HG02840 (cell line): ENCODE measurements around the gene PHF10.

Experiments
- ATAC-seq: cut with Tn5 transposase; IDR thresholded peaks from one replicate; pipeline ENCODE4 v1.9.1; 2021; ENCODE audit warnings: mild to moderate bottlenecking, moderate library complexity, moderate number of reproducible peaks; ENCODE audit not compliant: unreplicated experiment, low FRiP score

Gene PHF10

DNA sequence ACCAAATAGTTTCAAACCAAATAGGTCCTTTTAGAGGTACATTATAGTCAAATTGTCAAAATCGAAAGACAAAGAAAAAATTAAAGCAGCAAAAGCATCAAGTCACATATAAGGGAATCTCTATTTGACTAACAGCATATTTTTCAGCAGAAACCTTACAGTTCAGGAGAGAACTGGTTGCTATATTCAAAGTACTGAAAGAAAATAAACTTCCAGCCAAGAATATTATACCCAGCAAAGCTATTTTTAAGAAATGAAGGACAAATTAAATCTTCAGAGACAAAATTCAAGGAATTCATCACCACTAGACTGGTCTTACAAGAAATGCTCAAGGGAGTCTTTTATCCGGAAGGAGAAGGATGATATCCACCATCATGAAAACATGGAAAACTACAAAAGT lies 38.4 kb downstream of the PHF10 start:
- no peak for ATAC-seq

DNA sequence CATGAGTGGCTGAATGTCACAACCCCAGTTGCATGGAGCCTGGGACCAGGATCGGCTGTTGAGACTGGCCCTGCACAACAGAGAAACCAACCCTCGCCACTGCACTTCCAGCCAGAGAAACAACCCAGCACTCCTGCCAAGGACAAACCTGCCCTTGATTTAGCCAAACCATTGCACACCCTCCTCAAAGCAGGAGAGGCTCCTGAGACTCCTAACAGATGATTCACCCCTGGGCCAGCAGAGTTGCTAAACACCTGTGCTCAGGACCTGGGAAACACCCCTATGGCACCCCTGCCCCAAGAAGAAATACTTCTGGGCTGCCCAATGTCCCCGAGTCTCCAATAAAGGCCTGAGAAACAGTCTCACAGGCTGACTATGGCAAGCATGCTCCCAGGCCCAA lies 40.2 kb downstream of the PHF10 start:
- no peak for ATAC-seq

DNA sequence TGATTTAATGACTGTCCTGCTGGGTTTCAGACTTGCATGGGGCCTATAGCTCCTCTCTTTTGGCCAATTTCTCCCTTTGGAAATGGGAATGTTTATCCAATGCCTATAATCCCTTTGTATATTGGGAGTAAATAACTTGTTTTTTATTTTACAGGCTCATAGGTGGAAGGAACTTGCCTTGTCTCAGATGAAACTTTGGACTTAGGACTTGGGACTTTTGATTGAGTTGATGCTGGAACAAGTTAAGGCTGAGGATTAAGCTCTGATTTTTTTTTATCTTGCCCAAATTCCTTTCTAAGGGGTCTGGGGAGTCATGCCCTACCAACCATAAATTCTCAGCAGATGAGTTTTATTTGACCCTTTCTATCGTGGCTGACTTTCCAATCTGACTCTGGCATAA lies 46.0 kb downstream of the PHF10 start:
- ATAC-seq = no peak

DNA sequence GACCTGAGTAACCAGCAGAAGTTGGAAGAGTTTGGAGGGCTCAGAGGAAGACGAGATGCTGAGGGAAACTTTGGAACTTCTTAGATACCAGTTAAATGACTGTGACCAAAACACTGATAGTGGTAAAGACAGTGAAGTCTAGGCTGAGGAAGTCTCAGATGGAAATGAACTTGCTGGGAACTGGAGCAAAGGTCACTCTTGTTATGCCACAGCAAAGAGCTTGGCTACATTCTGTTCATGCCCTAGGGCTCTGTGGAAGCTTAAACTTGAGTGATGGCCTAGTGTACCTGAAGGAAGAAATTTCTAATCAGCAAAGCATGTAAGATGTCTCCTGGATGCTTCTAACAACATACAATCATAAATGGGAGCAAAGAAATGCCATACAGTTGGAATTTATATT lies 47.2 kb downstream of the PHF10 start:
- ATAC-seq = no peak

GRCh38 chr6:169675011-169675410 lies 49.3 kb downstream of the PHF10 start:
- no peak for ATAC-seq

DNA sequence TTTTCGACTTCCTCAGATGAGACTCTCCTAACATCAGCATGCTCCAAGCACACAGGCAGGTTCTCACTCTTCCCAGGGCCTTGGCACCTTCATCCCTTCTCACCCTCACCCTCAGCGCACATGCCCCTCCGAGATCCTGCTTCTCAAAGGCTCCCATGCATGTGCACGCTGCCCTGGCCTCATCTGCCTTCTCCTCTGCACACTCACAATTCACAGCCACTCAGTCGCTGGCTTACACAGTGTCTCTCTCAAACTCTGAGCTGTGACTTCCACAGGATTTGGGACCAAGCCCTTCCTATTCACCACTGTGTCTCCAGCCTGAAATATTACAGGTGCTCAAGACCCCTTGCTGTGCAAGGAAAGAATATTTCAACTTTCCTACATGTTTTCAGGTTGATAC lies 52.7 kb downstream of the PHF10 start:
- ATAC-seq = no peak

DNA sequence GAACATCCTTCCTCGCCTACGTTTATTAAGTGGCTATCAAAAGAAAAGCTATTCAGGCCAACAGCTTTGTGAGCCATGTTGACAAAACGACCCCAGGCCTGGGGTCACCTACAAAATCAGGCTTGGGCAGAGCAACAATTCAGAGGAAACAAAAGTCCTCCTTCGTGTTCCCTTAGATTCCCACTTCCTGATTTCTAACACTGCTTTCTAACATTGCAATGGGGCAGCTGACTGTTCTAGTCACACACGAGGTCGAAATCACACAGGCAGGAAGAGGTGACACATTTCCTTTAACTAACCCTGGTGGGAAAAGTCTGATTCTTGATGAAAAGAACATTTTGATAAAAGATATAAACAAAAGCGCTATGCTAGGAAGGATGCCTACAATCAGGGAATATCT lies 54.4 kb downstream of the PHF10 start:
- no peak for ATAC-seq

DNA sequence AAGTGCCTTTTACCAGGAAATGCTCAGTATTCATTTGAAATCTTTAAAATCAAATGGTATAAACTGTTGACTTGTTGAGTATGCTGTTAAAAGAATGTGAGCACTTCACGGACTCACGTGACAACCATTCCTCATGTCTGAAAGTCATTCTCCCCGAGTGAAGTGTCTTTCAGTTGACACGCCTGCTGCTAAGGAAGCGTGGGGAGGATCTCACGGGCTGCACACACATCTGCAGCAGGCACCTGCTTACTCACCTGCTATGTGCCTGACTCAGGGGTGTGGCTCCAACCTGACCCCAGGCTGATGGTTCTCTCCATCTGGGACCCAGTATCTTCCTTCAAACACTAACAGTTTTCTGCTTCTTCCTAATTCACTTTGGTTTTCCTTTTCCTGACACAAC lies 55.2 kb downstream of the PHF10 start:
- no peak for ATAC-seq

DNA sequence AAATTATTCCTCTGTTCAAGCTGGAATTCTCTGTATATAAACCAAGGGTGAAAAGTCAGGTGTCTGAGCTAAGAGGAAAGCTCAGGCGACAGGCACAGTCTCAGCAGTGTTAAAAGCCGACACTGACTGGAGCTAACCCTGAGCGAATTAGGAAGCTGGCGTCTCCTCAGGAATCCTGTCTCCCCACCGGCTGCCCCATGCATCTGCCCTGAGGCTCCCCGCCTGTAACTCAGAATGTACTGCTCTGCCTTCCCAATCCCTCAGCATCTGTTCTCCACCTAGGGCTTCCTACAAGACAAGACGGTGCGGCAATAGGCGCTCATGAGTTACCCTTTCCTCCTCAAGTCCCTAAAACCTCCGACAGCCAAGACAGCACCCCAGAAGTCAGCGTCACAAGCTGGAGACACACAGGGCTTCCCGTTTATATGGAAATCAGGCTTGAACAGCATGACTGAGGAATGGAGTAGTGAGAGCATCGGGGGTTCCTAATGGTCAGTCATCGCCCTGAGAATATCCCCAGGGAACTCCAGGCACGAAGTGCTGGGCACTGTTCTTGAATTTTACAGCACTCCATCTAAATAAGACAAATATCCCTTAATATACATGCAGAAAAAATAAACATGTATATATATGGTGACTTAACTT lies 56.0 kb downstream of the PHF10 start:
- no peak for ATAC-seq

- no peak for ATAC-seq
These were observed 56.6 kb downstream of the PHF10 start for GRCh38 chr6:169667716-169668115.

GRCh38 chr6:169666441-169666840 lies 57.9 kb downstream of the PHF10 start:
- ATAC-seq = no peak

DNA sequence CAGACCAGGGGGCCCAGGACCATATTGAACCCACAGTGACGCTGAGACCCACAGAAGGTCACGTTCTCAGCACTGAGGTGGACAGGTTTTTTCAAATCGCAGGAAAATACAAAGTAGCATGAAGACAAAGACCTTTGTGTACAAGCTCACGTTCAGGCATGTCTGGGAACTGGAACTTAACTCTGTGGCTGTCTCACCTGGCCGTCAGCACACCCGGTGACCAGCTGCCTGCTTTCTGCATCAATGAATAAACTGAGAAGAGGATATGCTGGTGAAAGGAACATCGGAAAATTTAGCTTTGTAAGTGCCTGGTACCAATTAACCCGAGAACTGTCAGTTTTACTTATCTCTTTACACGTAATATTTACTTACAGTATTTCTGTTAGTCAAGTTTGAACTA lies 59.0 kb downstream of the PHF10 start:
- ATAC-seq = no peak

DNA sequence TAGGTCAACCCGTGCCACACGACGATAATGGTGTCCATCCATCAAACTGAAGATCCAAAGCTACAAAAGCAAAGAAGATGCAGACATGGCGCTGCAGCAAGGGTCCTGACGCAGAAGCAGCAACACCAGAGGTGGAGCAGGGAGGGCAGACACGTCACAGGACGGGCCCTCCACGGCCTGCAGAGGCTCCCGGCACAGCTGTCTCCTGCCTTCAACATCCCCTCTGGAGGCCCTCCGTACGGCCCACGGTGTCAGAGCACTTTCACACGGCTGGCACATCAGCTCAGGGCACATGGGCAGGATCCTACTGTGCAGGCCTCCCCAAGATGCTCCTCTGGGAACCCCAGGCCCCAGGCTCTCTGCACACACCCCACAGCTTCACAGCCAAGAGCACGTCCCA lies 60.1 kb downstream of the PHF10 start:
- no peak for ATAC-seq

DNA sequence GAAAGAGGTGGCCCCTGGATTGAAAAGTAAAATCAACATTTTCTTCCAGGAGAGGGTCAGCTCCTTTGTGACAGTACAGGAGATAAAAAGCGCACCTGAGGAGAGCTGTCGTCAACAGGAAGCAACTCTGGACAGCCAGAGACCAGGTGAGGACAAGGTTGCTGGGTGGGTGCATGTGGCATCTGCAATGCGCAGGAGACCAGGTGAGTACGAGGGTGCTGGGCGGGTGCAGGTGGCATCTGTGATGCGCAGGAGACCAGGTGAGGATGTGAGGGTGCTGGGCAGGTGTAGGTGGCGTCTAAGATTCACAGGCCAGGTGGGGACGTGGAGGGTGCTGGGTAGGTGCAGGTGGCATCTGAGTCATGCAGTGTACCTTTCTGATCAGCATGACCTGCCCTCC lies 60.8 kb downstream of the PHF10 start:
- ATAC-seq = no peak

DNA sequence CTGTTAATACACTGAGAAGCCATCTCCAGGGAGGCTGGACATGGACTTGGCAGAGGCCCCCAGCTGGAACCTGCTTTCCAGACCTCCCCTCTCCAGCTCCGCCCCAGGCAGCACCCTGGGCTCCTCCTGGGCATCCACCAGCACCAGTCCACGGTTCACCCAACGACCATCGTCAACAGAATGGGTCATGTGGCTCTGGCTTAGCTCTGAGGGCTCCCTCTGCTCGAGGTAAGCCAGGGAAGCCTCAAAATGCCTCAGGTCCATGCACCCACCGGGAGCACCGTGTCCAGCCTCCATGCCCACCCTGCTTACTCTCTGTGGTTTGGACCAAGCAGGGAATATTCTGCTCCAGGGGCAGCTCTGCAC lies 62.9 kb downstream of the PHF10 start:
- no peak for ATAC-seq

GRCh38 chr6:169660751-169661390 lies 63.4 kb downstream of the PHF10 start:
- no peak for ATAC-seq

GRCh38 chr6:169659820-169660610 lies 64.3 kb downstream of the PHF10 start:
- no peak for ATAC-seq

- no peak for ATAC-seq
These were observed 67.1 kb downstream of the PHF10 start for GRCh38 chr6:169657284-169657610.

DNA sequence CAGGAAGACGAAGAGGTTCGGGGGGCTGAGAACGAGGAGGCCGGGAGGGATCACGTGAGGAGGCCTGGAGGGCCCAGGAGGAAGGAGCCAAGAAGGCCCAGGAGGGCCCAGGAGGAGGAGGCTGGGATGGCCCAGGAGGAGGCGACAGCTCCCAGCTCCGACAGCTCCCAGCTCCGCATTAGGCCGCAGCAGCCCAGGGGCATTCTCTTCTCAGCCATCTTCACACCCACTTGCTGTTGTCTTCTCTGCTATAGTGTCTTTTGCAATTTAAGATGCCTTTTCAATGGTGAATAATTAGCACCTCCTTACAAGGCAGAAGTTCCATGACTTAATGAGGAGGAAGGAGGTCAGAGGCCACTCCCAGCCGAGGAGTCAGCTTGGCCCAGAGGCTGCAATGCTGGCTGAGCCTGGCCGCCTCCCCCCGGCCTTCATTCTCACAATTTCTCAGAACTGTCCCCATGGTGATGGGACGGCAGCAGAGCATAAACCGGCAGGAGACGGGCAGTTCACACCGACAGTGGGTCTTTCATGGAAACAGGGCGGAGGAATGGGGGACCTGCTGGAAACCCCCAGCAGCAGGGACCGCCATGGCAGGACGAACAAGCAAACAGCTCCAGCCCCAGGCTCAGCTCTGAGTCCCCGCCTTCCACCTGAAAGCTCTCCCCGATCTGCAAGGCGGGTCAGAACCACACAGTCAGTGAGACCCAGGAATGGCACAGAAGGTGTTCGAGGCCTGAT lies 67.6 kb downstream of the PHF10 start:
- no peak for ATAC-seq

GRCh38 chr6:169654598-169655391 lies 69.5 kb downstream of the PHF10 start:
- peak; percentile 86 for ATAC-seq
